Keratinocyte (primary cell): ENCODE measurements around the gene SSX5.
"Not testable (repeated sequence)": the region's sequence is repeated elsewhere in the genome, so short reads cannot be mapped to it uniquely, and the experiment has no call there.

Experiments
- EZH2 ChIP-seq: IDR thresholded peaks from one replicate; pipeline ENCODE4 v1.6.1; 2012; ENCODE audit warnings: inconsistent platforms, mild to moderate bottlenecking, low read length, moderate library complexity
- TF ChIP-seq, protein P1 (sequence below), 3 experiments: IDR thresholded peaks in 1 of 3; conservative IDR thresholded peaks in 1 of 3; optimal IDR thresholded peaks in 1 of 3; 2 replicates in 2 of 3; 3 replicates in 1 of 3; pipeline versions ENCODE3 to v1.5.1; 2011; ENCODE audit warnings: low read length in 3 of 3, mild to moderate bottlenecking in 3 of 3, moderate library complexity in 2 of 3, control low read depth in 1 of 3, inconsistent platforms in 1 of 3; ENCODE audit not compliant: insufficient read depth in 2 of 3; ENCODE audit errors: extremely low read depth in 1 of 3

DNA sequence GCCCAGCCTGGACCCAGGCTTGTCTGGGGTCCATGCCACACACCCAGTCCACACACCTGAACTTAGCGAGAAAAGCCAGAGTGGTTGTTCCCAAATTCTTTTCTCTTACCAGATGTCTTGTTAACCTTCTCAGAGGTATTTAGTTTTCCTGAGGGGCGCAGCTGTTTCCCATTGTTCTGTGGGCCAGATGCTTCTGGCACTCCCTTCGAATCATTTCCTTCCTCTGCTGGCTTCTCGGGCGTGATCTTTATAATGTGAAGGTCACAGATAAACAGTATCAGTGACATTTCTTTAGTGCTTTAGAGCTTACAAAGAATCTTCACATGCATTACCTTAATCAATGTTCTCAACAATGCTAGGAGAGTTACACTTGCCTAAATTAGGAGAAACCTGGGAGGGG, 6.6 kb downstream of the SSX5 start:
- TF ChIP-seq, protein P1, sequence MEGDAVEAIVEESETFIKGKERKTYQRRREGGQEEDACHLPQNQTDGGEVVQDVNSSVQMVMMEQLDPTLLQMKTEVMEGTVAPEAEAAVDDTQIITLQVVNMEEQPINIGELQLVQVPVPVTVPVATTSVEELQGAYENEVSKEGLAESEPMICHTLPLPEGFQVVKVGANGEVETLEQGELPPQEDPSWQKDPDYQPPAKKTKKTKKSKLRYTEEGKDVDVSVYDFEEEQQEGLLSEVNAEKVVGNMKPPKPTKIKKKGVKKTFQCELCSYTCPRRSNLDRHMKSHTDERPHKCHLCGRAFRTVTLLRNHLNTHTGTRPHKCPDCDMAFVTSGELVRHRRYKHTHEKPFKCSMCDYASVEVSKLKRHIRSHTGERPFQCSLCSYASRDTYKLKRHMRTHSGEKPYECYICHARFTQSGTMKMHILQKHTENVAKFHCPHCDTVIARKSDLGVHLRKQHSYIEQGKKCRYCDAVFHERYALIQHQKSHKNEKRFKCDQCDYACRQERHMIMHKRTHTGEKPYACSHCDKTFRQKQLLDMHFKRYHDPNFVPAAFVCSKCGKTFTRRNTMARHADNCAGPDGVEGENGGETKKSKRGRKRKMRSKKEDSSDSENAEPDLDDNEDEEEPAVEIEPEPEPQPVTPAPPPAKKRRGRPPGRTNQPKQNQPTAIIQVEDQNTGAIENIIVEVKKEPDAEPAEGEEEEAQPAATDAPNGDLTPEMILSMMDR (optimal IDR thresholded peaks at IDR 0.05 in 1 of 3, IDR thresholded peaks at IDR 0.05 in 1 of 3, conservative IDR thresholded peaks at IDR 0.05 in 1 of 3; ENCODE audit: extremely low read depth in 1 of 3, insufficient read depth in 2 of 3, low read length in 3 of 3): not testable (repeated sequence)
- not testable (repeated sequence) for TF ChIP-seq EZH2
